Measurements from ENCODE around the gene CWC22. TPM values are rescaled to one million over a fixed set of nuclear protein-coding genes. Genes with fewer than 3 reads are reported as not detected.

CWC22 gene
- total and polyA plus RNA-seq, 2 donors (not counting 1 experiment from before 2014, with no cell fraction given) = 6.3 to 28.7 TPM

- Histone ChIP-seq H3K4me1 (ENCODE audit: control insufficient read depth in 2 of 2, insufficient read depth in 2 of 2, low read length in 2 of 2) (no peaks in the 10 kb centered on the region), H3K79me2 (ENCODE audit: control insufficient read depth, insufficient read depth, low read length) (peaks cover 93% of the 10 kb centered on the region), H3K9me3 (ENCODE audit: control extremely low read depth in 1 of 3, control insufficient read depth in 2 of 3, insufficient read depth in 1 of 3, low read length in 2 of 3) (no peaks in the 10 kb centered on the region), H3K27me3 (replicated peaks in 1 of 4; ENCODE audit: control extremely low read depth in 1 of 4, control insufficient read depth in 3 of 4, insufficient read depth in 4 of 4, low read length in 3 of 4) (no peaks in the 10 kb centered on the region), H3K36me3 (replicated peaks in 1 of 2; ENCODE audit: control extremely low read depth in 1 of 2, control insufficient read depth in 1 of 2, extremely low read depth in 1 of 2, insufficient read depth in 2 of 2, low read length in 1 of 2) (peaks cover 0 to 6% of the 10 kb centered on the region in 2 experiments), H2AFZ (ENCODE audit: insufficient read depth, low read depth, low read length, poor library complexity, severe bottlenecking) (no peak overlapping the region), H3K4me3 (ENCODE audit: control extremely low read depth in 1 of 5, extremely low read depth in 1 of 5, insufficient read depth in 1 of 5, low read depth in 2 of 5, low read length in 4 of 5) (no peak overlapping the region), H3K27ac (ENCODE audit: low read length in 2 of 2) (no peak overlapping the region), H4K20me1 (ENCODE audit: control insufficient read depth, insufficient read depth, low read length, poor library complexity, severe bottlenecking) (peaks cover 76% of the 10 kb centered on the region), H3K4me2 (replicated peaks; ENCODE audit: low read depth, low read length, poor library complexity, severe bottlenecking) (no peak overlapping the region), H3K9ac (ENCODE audit: low read length) (no peak overlapping the region)
- no peak for DNase-seq
- ATAC-seq (ENCODE audit: low read depth) = no peak
- Mint-ChIP-seq H3K4me1 (peaks cover 52% of the 10 kb centered on the region), H3K9me3 (ENCODE audit: insufficient read depth) (no peaks in the 10 kb centered on the region), H3K4me3 (no peak overlapping the region), H3K27ac (no peak overlapping the region), H3K27me3 (no peaks in the 10 kb centered on the region)
- no CpG with 5 or more reads among the region's 4 CpGs for WGBS (ENCODE audit: insufficient coverage)
- TF ChIP-seq CTCF (IDR thresholded peaks at IDR 0.05) (no peak), EZH2 (IDR thresholded peaks at IDR 0.05; ENCODE audit: borderline replicate concordance, insufficient read depth, low read depth, low read length, poor library complexity, severe bottlenecking) (no peak)
- intact Hi-C loops (cut with micrococcal nuclease) = no loop called here
- ChIA-PET POLR2A (no interaction called here), CTCF (no interaction called here)
These were observed 8.1 kb downstream of the CWC22 start for GRCh38 chr2:179999000-179999399.

- POLR2A ChIA-PET = no interaction called here
- Mint-ChIP-seq H3K9me3 (ENCODE audit: insufficient read depth) (no peaks in the 10 kb centered on the region), H3K27ac (no peak overlapping the region), H3K4me3 (no peak overlapping the region), H3K27me3 (no peaks in the 10 kb centered on the region), H3K4me1 (peaks cover 39% of the 10 kb centered on the region)
- Histone ChIP-seq H3K4me2 (replicated peaks; ENCODE audit: low read depth, low read length, poor library complexity, severe bottlenecking) (no peak overlapping the region), H3K4me1 (ENCODE audit: control insufficient read depth in 2 of 2, insufficient read depth in 2 of 2, low read length in 2 of 2) (no peaks in the 10 kb centered on the region), H3K9ac (ENCODE audit: low read length) (no peak overlapping the region), H3K27me3 (replicated peaks in 1 of 4; ENCODE audit: control extremely low read depth in 1 of 4, control insufficient read depth in 3 of 4, insufficient read depth in 4 of 4, low read length in 3 of 4) (no peaks in the 10 kb centered on the region), H2AFZ (ENCODE audit: insufficient read depth, low read depth, low read length, poor library complexity, severe bottlenecking) (no peak overlapping the region), H3K9me3 (ENCODE audit: control extremely low read depth in 1 of 3, control insufficient read depth in 2 of 3, insufficient read depth in 1 of 3, low read length in 2 of 3) (no peaks in the 10 kb centered on the region), H4K20me1 (ENCODE audit: control insufficient read depth, insufficient read depth, low read length, poor library complexity, severe bottlenecking) (peaks cover 63% of the 10 kb centered on the region), H3K79me2 (ENCODE audit: control insufficient read depth, insufficient read depth, low read length) (peaks cover 68% of the 10 kb centered on the region), H3K36me3 (replicated peaks in 1 of 2; ENCODE audit: control extremely low read depth in 1 of 2, control insufficient read depth in 1 of 2, extremely low read depth in 1 of 2, insufficient read depth in 2 of 2, low read length in 1 of 2) (peaks cover 0 to 24% of the 10 kb centered on the region in 2 experiments), H3K4me3 (ENCODE audit: control extremely low read depth in 1 of 5, extremely low read depth in 1 of 5, insufficient read depth in 1 of 5, low read depth in 2 of 5, low read length in 4 of 5) (no peak overlapping the region), H3K27ac (ENCODE audit: low read length in 2 of 2) (no peak overlapping the region)
- 100% methylated on average over 1 of the region's 4 CpGs for WGBS (ENCODE audit: insufficient coverage)
- TF ChIP-seq EZH2 (IDR thresholded peaks at IDR 0.05; ENCODE audit: borderline replicate concordance, insufficient read depth, low read depth, low read length, poor library complexity, severe bottlenecking) (no peak), CTCF (IDR thresholded peaks at IDR 0.05) (no peak)
- intact Hi-C loops (cut with micrococcal nuclease) = no loop called here
- ATAC-seq (ENCODE audit: low read depth) = no peak
- CTCF ChIA-PET = no interaction called here
- DNase-seq = no peak
These were observed 11.2 kb downstream of the CWC22 start for GRCh38 chr2:179995741-179996515.
